Stimulated activated CD8-positive, alpha-beta memory T cell treated with anti-CD3 and anti-CD28 coated beads, Interleukin-12 subunit alpha, Interleukin-12 subunit beta, amount 100 ng/mL, for 24 hours (primary cell): Measurements from ENCODE around the gene KDR.

ENCODE experiments used
- DNase-seq: peaks from one replicate; pipeline ENCODE4 v3.0.0-alpha.2; 2020; ENCODE audit errors: extremely low read depth

Gene KDR

DNA sequence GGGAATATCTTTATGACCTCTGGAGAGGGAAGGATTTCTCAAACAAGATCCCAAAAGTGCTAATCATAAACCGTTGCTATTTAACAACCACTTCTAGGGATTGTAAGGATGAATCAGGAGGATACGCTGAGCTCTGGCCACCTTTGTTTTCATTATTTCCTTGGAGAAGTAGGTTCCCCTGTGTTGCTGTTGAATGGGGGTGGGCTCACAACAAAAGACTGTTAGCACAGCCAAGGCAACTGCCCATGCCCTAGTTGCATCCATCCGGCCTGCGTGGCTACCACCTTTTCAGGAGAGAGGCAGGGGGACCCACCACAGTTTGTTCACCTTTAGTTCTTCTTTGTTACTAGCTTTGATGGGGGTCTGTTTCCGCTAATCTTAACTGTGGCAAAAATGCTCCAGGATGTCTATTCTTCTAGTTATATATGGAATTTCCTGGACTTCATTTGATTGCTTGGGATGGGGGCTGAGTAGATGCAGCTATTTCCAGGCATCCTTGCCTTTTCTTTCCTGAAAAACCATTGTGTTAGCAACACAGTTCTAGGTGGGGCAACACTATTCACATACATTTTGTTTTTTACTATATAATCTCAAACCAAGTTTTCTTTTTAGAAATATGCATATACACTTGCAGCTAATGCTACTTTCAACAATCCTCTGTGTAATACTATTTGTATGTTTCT is 95.4 kb downstream of the KDR start:
- DNase-seq: no peak

DNA sequence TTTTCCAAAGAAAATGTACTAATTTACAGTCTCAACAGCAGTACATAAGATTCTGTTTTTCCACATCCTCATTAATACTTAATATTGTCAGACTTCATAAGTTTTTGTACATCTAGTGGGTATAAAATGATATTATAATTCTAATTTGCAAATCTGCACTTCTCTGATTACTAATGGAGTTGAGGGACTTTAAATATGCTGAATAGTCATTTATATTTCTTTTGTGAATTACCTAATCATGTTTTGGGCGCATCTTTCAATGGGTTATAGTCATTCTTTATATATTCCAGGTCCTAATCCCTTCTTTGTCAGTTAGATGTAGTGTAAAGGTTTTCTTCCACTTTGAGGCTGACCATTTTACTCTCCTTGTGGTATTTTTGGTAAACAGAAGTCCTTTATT is 96.1 kb downstream of the KDR start:
- no peak for DNase-seq
